ENCODE data around the gene RABEPK. TPM values are rescaled to one million over a fixed set of nuclear protein-coding genes. Genes with fewer than 3 reads are reported as not detected.
A peak's percentile ranks its signal among the peaks of the same experiment; 100 is the strongest.
"Not testable (repeated sequence)": the region's sequence is repeated elsewhere in the genome, so short reads cannot be mapped to it uniquely, and the experiment has no call there.

The RABEPK gene
- total RNA-seq, 2 experiments from 2014 or later = 18.4 to 19.8 TPM

- H3K4me3 Mint-ChIP-seq = no peak overlapping the region
- CTCF ChIA-PET = no interaction called here
Observed at GRCh38 chr9:125177888-125178287, 22.5 kb upstream of the RABEPK start.

GRCh38 chr9:125179776-125180175 lies 20.6 kb upstream of the RABEPK start:
- H3K4me3 Mint-ChIP-seq; H3K9me3 Mint-ChIP-seq; intact Hi-C loops (cut with micrococcal nuclease); DNase-seq; H3K27me3 Mint-ChIP-seq (ENCODE audit: low read depth); H3K27ac Mint-ChIP-seq: not testable (repeated sequence)
- peaks cover 25% of the 10 kb centered on the region for H3K36me3 Mint-ChIP-seq (ENCODE audit: low read depth)
- CTCF ChIA-PET = interaction anchor here (0.6 to 0.7 kb wide), 2 partner anchors 22 to 478 kb away, joined by 5 read pairs; no protein-coding TSS in a partner anchor
- peaks cover 56% of the 10 kb centered on the region for H3K4me1 Mint-ChIP-seq (ENCODE audit: low read depth)

More at GRCh38 chr9:125177888-125178287, 22.5 kb upstream of the RABEPK start:
- Mint-ChIP-seq H3K9me3 (peaks cover 3% of the 10 kb centered on the region), H3K27ac (no peak overlapping the region), H3K27me3 (ENCODE audit: low read depth) (no peaks in the 10 kb centered on the region), H3K4me1 (ENCODE audit: low read depth) (peaks cover 54% of the 10 kb centered on the region), H3K36me3 (ENCODE audit: low read depth) (peaks cover 15% of the 10 kb centered on the region)
- intact Hi-C loops (cut with micrococcal nuclease) = no loop called here
- DNase-seq = no peak

- H3K27me3 Mint-ChIP-seq (ENCODE audit: low read depth) = no peaks in the 10 kb centered on the region
- intact Hi-C loops (cut with micrococcal nuclease) = no loop called here
Observed at GRCh38 chr9:125180876-125181275, 19.5 kb upstream of the RABEPK start.

GRCh38 chr9:125181756-125182155 lies 18.6 kb upstream of the RABEPK start:
- H3K4me3 Mint-ChIP-seq; H3K9me3 Mint-ChIP-seq; H3K27me3 Mint-ChIP-seq (ENCODE audit: low read depth); DNase-seq; CTCF ChIA-PET; intact Hi-C loops (cut with micrococcal nuclease): not testable (repeated sequence)
- Mint-ChIP-seq H3K4me1 (ENCODE audit: low read depth) (peaks cover 57% of the 10 kb centered on the region), H3K27ac (peak overlapping the region; percentile 34), H3K36me3 (ENCODE audit: low read depth) (peaks cover 24% of the 10 kb centered on the region)

More at GRCh38 chr9:125180876-125181275, 19.5 kb upstream of the RABEPK start:
- Mint-ChIP-seq H3K36me3 (ENCODE audit: low read depth) (peaks cover 29% of the 10 kb centered on the region), H3K9me3 (peaks cover 6% of the 10 kb centered on the region), H3K27ac (no peak overlapping the region), H3K4me1 (ENCODE audit: low read depth) (peaks cover 62% of the 10 kb centered on the region), H3K4me3 (no peak overlapping the region)
- DNase-seq = no peak
- CTCF ChIA-PET = no interaction called here

GRCh38 chr9:125183054-125183453 lies 17.3 kb upstream of the RABEPK start:
- no peak overlapping the region for H3K27ac Mint-ChIP-seq
- peaks cover 67% of the 10 kb centered on the region for H3K4me1 Mint-ChIP-seq (ENCODE audit: low read depth)

GRCh38 chr9:125183561-125183960 lies 16.8 kb upstream of the RABEPK start:
- H3K27ac Mint-ChIP-seq = no peak overlapping the region
- H3K4me3 Mint-ChIP-seq = no peak overlapping the region
- CTCF ChIA-PET = no interaction called here
- DNase-seq = no peak
- intact Hi-C loops (cut with micrococcal nuclease) = no loop called here
- peaks cover 6% of the 10 kb centered on the region for H3K9me3 Mint-ChIP-seq
- H3K36me3 Mint-ChIP-seq (ENCODE audit: low read depth) = peaks cover 23% of the 10 kb centered on the region
- H3K4me1 Mint-ChIP-seq (ENCODE audit: low read depth) = peaks cover 69% of the 10 kb centered on the region
- no peaks in the 10 kb centered on the region for H3K27me3 Mint-ChIP-seq (ENCODE audit: low read depth)

More at GRCh38 chr9:125183054-125183453, 17.3 kb upstream of the RABEPK start:
- H3K36me3 Mint-ChIP-seq (ENCODE audit: low read depth) = peaks cover 24% of the 10 kb centered on the region
- H3K27me3 Mint-ChIP-seq (ENCODE audit: low read depth) = no peaks in the 10 kb centered on the region
- CTCF ChIA-PET = no interaction called here
- no peak overlapping the region for H3K4me3 Mint-ChIP-seq
- peaks cover 6% of the 10 kb centered on the region for H3K9me3 Mint-ChIP-seq
- DNase-seq = no peak
- intact Hi-C loops (cut with micrococcal nuclease) = no loop called here

- peaks cover 7% of the 10 kb centered on the region for H3K36me3 Mint-ChIP-seq (ENCODE audit: low read depth)
- H3K27me3 Mint-ChIP-seq (ENCODE audit: low read depth) = no peaks in the 10 kb centered on the region
- intact Hi-C loops (cut with micrococcal nuclease) = loop anchor here (1.0 to 2.0 kb wide), 2 partner anchors 52 to 248 kb away; partner anchors contain the start of genes GOLGA1 and HSPA5
- no peaks in the 10 kb centered on the region for H3K9me3 Mint-ChIP-seq
- CTCF ChIA-PET = no interaction called here
- H3K4me3 Mint-ChIP-seq = peak overlapping the region; percentile 97
- H3K27ac Mint-ChIP-seq = peak overlapping the region; percentile 97
- peak; percentile 47 for DNase-seq
- H3K4me1 Mint-ChIP-seq (ENCODE audit: low read depth) = peaks cover 60% of the 10 kb centered on the region
Observed at GRCh38 chr9:125189011-125189360, 11.4 kb upstream of the RABEPK start.

- H3K27ac Mint-ChIP-seq = peak within 1 kb of the TSS; percentile 97
- no peaks in the 10 kb centered on the region for H3K9me3 Mint-ChIP-seq
- H3K4me1 Mint-ChIP-seq (ENCODE audit: low read depth) = peaks cover 64% of the 10 kb centered on the region
- intact Hi-C loops (cut with micrococcal nuclease) = loop anchor here (1.0 to 10.0 kb wide), 9 partner anchors 11 to 515 kb away; partner anchors contain the start of genes GAPVD1, GOLGA1, HSPA5 and MAPKAP1
- DNase-seq = peak; percentile 99
- CTCF ChIA-PET = interaction anchor here (1.1 kb wide), 1 partner anchor 10 kb away, joined by 6 read pairs; no protein-coding TSS in a partner anchor
- peaks cover 4% of the 10 kb centered on the region for H3K36me3 Mint-ChIP-seq (ENCODE audit: low read depth)
- H3K4me3 Mint-ChIP-seq = peak within 1 kb of the TSS; percentile 97
- H3K27me3 Mint-ChIP-seq (ENCODE audit: low read depth) = no peaks in the 10 kb centered on the region
Observed at GRCh38 chr9:125189361-125190289, 10.7 kb upstream of the RABEPK start, which contains the start of gene PPP6C. PPP6C (minus strand) TSS chr9:125189803; CDS start chr9:125189718, 85 bp downstream.

- Mint-ChIP-seq H3K9me3 (no peaks in the 10 kb centered on the region), H3K27ac (peak overlapping the region; percentile 97), H3K36me3 (ENCODE audit: low read depth) (peaks cover 4% of the 10 kb centered on the region), H3K4me1 (ENCODE audit: low read depth) (peaks cover 67% of the 10 kb centered on the region), H3K4me3 (peak overlapping the region; percentile 97), H3K27me3 (ENCODE audit: low read depth) (no peaks in the 10 kb centered on the region)
- peak; percentile 48 for DNase-seq
- CTCF ChIA-PET = interaction anchor here (0.6 to 1.1 kb wide), 4 partner anchors 9 to 326 kb away, joined by 3 to 6 read pairs (median 4); no protein-coding TSS in a partner anchor
- intact Hi-C loops (cut with micrococcal nuclease) = loop anchor here (1.0 to 10.0 kb wide), 7 partner anchors 10 to 514 kb away; partner anchors contain the start of genes GAPVD1, MAPKAP1, NR6A1 and RABEPK
Observed at GRCh38 chr9:125190361-125190801, 10.0 kb upstream of the RABEPK start.

GRCh38 chr9:125194466-125194865 lies 5.9 kb upstream of the RABEPK start:
- peak; percentile 23 for DNase-seq
- Mint-ChIP-seq H3K27ac (peak overlapping the region; percentile 88), H3K4me1 (ENCODE audit: low read depth) (peaks cover 61% of the 10 kb centered on the region), H3K4me3 (peak overlapping the region; percentile 55)
- intact Hi-C loops (cut with micrococcal nuclease) = loop anchor here (2.0 to 10.0 kb wide), 3 partner anchors 332 to 510 kb away; partner anchors contain the start of genes ARPC5L, MAPKAP1 and NR6A1
- CTCF ChIA-PET = interaction anchor here (0.7 to 1.2 kb wide), 2 partner anchors 10 to 72 kb away, joined by 6 to 9 read pairs; no protein-coding TSS in a partner anchor
- not testable (repeated sequence) for H3K27me3 Mint-ChIP-seq (ENCODE audit: low read depth); H3K36me3 Mint-ChIP-seq (ENCODE audit: low read depth); H3K9me3 Mint-ChIP-seq

- intact Hi-C loops (cut with micrococcal nuclease) = loop anchor here (2.0 to 10.0 kb wide), 3 partner anchors 333 to 509 kb away; partner anchors contain the start of genes ARPC5L and MAPKAP1
- not testable (repeated sequence) for H3K36me3 Mint-ChIP-seq (ENCODE audit: low read depth); DNase-seq; H3K9me3 Mint-ChIP-seq; H3K27me3 Mint-ChIP-seq (ENCODE audit: low read depth); H3K4me3 Mint-ChIP-seq
- CTCF ChIA-PET = interaction anchor here (1.2 kb wide), 1 partner anchor 11 kb away, joined by 9 read pairs; no protein-coding TSS in a partner anchor
- Mint-ChIP-seq H3K27ac (peak overlapping the region; percentile 88), H3K4me1 (ENCODE audit: low read depth) (peaks cover 62% of the 10 kb centered on the region)
Observed at GRCh38 chr9:125195591-125195990, 4.8 kb upstream of the RABEPK start.

Measured in activated naive CD4-positive, alpha-beta T cell treated with anti-CD3 and anti-CD28 coated beads for 36 hours (primary cell).